ENCODE measurements around the gene TBXA2R.

TBXA2R gene

DNA sequence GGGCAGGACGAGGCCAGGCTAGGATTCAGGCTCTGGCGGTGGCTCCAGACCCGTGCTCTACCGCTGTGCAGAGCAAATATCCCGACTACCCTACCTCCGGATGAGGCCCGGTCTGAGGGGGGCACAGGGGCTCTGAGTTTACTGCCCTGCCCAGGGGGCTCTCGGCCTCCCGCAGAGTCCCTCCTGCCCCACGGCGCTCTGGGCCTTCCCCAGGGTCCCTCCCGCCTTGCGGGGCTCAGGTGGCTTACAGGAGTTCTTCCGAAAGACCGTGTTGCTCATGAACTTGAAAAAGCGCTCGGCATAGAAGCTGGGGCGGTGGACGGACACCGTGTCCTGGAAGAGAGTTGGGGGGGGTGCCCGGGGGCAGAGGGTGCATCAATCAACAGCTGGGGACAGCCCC is 39.1 kb upstream of the TBXA2R start:
- H3K9me3 ChIP-seq, result no peaks in the 10 kb centered on the region
- H3K4me1 ChIP-seq (ENCODE audit: control insufficient read depth in 1 of 2, insufficient read depth in 1 of 2, low read depth in 1 of 2, low read length in 1 of 2), result no peaks in the 10 kb centered on the region
- TF ChIP-seq, protein P1, sequence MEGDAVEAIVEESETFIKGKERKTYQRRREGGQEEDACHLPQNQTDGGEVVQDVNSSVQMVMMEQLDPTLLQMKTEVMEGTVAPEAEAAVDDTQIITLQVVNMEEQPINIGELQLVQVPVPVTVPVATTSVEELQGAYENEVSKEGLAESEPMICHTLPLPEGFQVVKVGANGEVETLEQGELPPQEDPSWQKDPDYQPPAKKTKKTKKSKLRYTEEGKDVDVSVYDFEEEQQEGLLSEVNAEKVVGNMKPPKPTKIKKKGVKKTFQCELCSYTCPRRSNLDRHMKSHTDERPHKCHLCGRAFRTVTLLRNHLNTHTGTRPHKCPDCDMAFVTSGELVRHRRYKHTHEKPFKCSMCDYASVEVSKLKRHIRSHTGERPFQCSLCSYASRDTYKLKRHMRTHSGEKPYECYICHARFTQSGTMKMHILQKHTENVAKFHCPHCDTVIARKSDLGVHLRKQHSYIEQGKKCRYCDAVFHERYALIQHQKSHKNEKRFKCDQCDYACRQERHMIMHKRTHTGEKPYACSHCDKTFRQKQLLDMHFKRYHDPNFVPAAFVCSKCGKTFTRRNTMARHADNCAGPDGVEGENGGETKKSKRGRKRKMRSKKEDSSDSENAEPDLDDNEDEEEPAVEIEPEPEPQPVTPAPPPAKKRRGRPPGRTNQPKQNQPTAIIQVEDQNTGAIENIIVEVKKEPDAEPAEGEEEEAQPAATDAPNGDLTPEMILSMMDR (IDR thresholded peaks at IDR 0.05), result no peak
- H3K4me3 ChIP-seq (ENCODE audit: low read depth in 1 of 2, low read length in 1 of 2), result no peak overlapping the region
- peaks cover 80% of the 10 kb centered on the region for H3K36me3 ChIP-seq
- H3K27ac ChIP-seq, result no peak overlapping the region
- H3K27me3 ChIP-seq, result no peaks in the 10 kb centered on the region

DNA sequence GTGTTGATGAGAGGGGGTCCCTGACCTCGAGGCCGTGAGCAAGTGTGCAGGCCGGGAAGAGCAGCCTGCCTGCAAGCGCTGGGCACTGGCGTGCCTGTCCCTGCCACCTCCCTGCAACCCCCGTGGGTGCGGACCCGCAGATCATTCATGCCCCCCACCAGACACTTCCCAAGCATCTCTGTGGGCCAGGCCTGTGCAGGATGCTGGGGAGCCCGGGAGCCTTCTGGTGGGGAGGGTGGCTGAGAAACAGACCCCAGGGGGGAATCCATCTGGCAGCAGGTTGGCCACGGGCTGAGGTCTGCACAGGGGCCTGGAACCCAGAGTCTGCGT is 38.4 kb upstream of the TBXA2R start:
- H3K36me3 ChIP-seq, result peaks cover 78% of the 10 kb centered on the region
- no peaks in the 10 kb centered on the region for H3K27me3 ChIP-seq
- H3K4me1 ChIP-seq (ENCODE audit: control insufficient read depth in 1 of 2, insufficient read depth in 1 of 2, low read depth in 1 of 2, low read length in 1 of 2), result no peaks in the 10 kb centered on the region
- TF ChIP-seq, protein P1 (IDR thresholded peaks at IDR 0.05), result no peak
- no peak overlapping the region for H3K4me3 ChIP-seq (ENCODE audit: low read depth in 1 of 2, low read length in 1 of 2)
- H3K27ac ChIP-seq, result no peak overlapping the region
- no peaks in the 10 kb centered on the region for H3K9me3 ChIP-seq

DNA sequence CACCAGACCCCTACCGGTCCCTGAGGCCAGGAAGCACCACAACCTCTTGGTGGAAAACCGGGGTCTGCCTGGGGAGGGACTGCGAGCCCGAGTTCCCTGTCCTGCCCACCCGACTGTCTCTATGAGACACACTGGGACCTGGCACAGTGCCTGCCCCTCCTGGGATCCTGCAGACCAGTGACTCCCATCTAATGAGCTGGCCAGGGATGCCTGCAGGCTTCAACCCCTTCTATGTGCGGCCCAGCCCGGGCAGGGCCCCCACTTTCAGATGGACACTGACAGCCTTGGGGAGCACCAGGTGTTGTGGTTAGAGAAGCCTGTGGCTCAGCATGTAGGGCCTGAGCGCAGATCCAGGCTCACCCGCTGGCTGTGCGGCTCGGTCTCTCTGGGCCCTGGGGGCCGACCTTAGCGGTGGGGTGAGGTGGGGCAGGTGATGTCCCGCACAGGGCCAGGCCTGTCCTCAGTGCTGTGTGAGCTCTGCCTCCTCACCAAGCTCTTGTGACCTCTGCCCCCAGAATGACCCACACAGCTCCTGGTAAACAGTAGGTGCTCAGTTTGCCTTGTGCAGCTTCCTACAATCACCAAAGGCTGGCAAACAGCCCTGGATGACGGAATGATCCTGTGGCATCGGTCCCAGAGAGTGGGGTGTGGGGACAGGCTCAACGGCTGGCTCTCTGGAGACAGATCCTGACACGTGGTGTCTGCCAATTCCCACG is 37.8 kb upstream of the TBXA2R start:
- no peaks in the 10 kb centered on the region for H3K4me1 ChIP-seq (ENCODE audit: control insufficient read depth in 1 of 2, insufficient read depth in 1 of 2, low read depth in 1 of 2, low read length in 1 of 2)
- H3K27me3 ChIP-seq, result no peaks in the 10 kb centered on the region
- no peaks in the 10 kb centered on the region for H3K9me3 ChIP-seq
- peaks cover 79% of the 10 kb centered on the region for H3K36me3 ChIP-seq
- TF ChIP-seq, protein P1 (IDR thresholded peaks at IDR 0.05), result no peak
- H3K4me3 ChIP-seq (ENCODE audit: low read depth in 1 of 2, low read length in 1 of 2), result no peak overlapping the region
- H3K27ac ChIP-seq, result no peak overlapping the region

DNA sequence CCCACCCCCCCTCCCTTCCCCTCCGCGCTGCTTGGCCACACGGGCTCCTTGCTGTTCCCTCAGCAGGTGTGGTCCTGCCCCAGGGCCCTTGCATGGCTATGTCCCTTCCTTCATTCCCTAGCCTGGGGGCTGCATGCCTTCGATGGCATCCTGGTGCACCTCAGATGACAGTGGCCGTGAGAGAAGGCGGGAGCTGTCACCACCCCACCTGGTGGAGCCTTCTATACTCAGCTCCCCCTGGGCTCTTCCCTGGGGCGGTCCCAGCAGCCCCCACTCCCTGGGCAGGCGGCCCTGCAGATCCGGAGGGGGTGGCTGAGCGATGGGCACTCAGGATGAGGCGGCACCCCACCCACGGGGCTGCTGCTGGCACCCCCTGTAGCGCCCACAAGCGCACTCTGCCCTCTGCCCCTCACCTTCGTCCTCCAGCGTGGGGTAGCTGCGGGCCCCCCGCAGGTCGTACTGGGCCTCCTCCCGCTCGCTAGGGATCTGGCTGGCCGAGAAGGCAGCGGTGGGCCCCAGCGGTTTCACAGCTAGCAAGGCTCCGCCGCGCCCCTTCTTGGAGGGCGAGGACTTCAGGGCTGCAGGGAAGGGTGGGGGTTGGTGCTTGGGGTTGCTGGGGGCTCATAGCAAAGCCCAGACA is 37.1 kb upstream of the TBXA2R start:
- no peaks in the 10 kb centered on the region for H3K9me3 ChIP-seq
- H3K4me1 ChIP-seq (ENCODE audit: control insufficient read depth in 1 of 2, insufficient read depth in 1 of 2, low read depth in 1 of 2, low read length in 1 of 2), result no peaks in the 10 kb centered on the region
- H3K27me3 ChIP-seq, result no peaks in the 10 kb centered on the region
- H3K4me3 ChIP-seq (ENCODE audit: low read depth in 1 of 2, low read length in 1 of 2), result no peak overlapping the region
- TF ChIP-seq, protein P1 (IDR thresholded peaks at IDR 0.05), result no peak
- no peak overlapping the region for H3K27ac ChIP-seq
- H3K36me3 ChIP-seq, result peaks cover 85% of the 10 kb centered on the region

DNA sequence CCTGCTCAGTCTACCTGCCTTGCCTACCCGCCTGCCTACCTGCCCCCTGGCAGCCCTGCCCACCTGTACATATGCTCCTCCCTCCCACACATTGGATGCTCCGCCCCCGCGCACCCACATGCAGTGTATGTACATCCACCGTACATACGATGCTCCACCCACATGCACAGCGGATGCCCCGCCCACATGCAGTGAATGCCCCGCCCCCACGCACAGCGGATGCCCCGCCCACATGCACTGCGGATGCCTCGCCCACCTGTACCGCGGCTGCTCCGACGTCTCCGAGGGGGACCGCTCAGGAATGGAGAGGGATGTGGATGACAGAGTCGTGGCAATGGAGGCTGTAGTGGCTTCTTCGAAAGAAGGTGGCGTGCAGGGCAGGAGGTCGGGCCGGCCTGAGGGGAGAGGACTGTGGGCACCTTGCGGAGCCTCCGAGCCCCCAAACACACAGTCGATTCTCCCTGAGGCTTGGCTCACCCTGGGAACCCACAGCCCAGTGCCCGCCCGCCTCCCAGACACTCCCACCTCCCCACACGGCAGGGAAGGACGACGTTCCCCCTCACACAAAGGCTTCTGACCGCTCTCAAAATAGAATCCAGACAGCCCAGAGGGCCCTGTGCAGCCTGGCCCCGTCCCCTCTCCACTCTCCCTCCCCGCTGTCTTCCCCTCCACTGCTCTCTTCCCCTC is 36.5 kb upstream of the TBXA2R start:
- Histone ChIP-seq H3K4me3 (ENCODE audit: low read depth in 1 of 2, low read length in 1 of 2) (no peak overlapping the region), H3K36me3 (peaks cover 85% of the 10 kb centered on the region), H3K4me1 (ENCODE audit: control insufficient read depth in 1 of 2, insufficient read depth in 1 of 2, low read depth in 1 of 2, low read length in 1 of 2) (no peaks in the 10 kb centered on the region), H3K27ac (no peak overlapping the region), H3K27me3 (no peaks in the 10 kb centered on the region), H3K9me3 (no peaks in the 10 kb centered on the region)
- TF ChIP-seq, protein P1 (IDR thresholded peaks at IDR 0.05), result no peak
